ENCODE data around the gene COA1.

DNA sequence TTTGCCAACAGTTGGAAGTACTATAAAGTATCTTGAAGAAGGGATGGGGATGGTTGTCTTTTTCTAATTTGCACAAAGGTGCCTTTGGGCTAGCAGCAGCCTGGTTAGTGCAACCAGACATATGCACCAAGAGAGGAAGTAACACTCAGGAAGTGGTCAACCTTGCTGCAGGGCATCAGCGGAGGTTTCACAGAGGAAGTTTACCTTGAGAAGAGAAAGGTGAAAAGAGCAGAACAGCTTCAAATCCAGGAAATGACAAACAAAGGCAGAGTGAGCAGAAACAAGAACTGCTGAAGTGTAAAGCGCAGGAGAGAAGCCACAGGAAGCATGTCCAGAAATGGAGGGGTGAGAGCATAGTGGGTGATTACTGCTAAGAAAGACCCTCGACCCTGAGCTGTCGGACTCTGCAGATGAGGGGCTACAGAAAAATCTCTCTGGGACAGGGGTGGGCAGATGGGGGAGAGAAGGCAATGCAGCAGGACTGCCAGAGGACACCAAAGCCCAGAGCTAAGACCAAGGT is 79.5 kb downstream of the COA1 start:
- no peak for TF ChIP-seq POLR2A (IDR thresholded peaks at IDR 0.05; ENCODE audit: low read depth)
- TF ChIP-seq POLR2AphosphoS5 (IDR thresholded peaks at IDR 0.05) = no peak
- TF ChIP-seq, protein P1, sequence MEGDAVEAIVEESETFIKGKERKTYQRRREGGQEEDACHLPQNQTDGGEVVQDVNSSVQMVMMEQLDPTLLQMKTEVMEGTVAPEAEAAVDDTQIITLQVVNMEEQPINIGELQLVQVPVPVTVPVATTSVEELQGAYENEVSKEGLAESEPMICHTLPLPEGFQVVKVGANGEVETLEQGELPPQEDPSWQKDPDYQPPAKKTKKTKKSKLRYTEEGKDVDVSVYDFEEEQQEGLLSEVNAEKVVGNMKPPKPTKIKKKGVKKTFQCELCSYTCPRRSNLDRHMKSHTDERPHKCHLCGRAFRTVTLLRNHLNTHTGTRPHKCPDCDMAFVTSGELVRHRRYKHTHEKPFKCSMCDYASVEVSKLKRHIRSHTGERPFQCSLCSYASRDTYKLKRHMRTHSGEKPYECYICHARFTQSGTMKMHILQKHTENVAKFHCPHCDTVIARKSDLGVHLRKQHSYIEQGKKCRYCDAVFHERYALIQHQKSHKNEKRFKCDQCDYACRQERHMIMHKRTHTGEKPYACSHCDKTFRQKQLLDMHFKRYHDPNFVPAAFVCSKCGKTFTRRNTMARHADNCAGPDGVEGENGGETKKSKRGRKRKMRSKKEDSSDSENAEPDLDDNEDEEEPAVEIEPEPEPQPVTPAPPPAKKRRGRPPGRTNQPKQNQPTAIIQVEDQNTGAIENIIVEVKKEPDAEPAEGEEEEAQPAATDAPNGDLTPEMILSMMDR (IDR thresholded peaks at IDR 0.05) = no peak

Data from esophagus muscularis mucosa (tissue), 3 donors.